ENCODE results near the gene OR10H5.

Gene OR10H5

GRCh38 chr19:15850385-15850784, 62.9 kb downstream of the OR10H5 start:
- no peak for DNase-seq

All from activated naive CD4-positive, alpha-beta T cell treated with Interleukin-2 at 50 U/mL for 16 hours (primary cell).